Neuronal stem cell (in vitro differentiated cells): ENCODE measurements around the gene RASGEF1C.
"Not testable (repeated sequence)": the region's sequence is repeated elsewhere in the genome, so short reads cannot be mapped to it uniquely, and the experiment has no call there.

Source experiments
- DNase-seq: peaks from one replicate; pipeline ENCODE4 v3.0.0-alpha.2; 2013; ENCODE audit warnings: low spot score
- H2AFZ ChIP-seq: one replicate; pipeline ENCODE4 v1.6.1; 2013; ENCODE audit warnings: mild to moderate bottlenecking, low read length, inconsistent platforms
- H2AK5ac ChIP-seq: 2 replicates; pipeline ENCODE4 v1.6.1; 2013; ENCODE audit warnings: low read depth, mild to moderate bottlenecking, inconsistent platforms, low read length, moderate library complexity, mixed read lengths
- H2BK120ac ChIP-seq: 2 replicates; pipeline ENCODE4 v1.6.1; 2013; ENCODE audit warnings: low read depth, mild to moderate bottlenecking, inconsistent platforms, low read length, moderate library complexity, mixed read lengths
- H2BK12ac ChIP-seq: one replicate; pipeline ENCODE4 v1.6.1; 2013; ENCODE audit warnings: low read length, inconsistent platforms
- H2BK15ac ChIP-seq: 2 replicates; pipeline ENCODE4 v1.6.1; 2013; ENCODE audit warnings: mild to moderate bottlenecking, low read length, inconsistent platforms, mixed read lengths
- H2BK5ac ChIP-seq: one replicate; pipeline ENCODE4 v1.6.1; 2013; ENCODE audit warnings: inconsistent platforms, mild to moderate bottlenecking, low read length, moderate library complexity
- H3K14ac ChIP-seq: one replicate; pipeline ENCODE4 v1.6.1; 2013; ENCODE audit warnings: low read length, inconsistent platforms
- H3K18ac ChIP-seq: 2 replicates; pipeline ENCODE4 v1.6.1; 2013; ENCODE audit warnings: low read length, inconsistent platforms
- H3K23ac ChIP-seq: 2 replicates; pipeline ENCODE4 v1.6.1; 2013; ENCODE audit warnings: low read depth, mild to moderate bottlenecking, mixed read lengths, low read length, inconsistent platforms; ENCODE audit not compliant: poor library complexity
- H3K27ac ChIP-seq: replicated peaks from 3 replicates; pipeline ENCODE4 v1.5.1; 2013; ENCODE audit warnings: low read length, inconsistent platforms
- H3K27me3 ChIP-seq, 3 experiments: 2 replicates each; pipeline ENCODE4 v1.6.1; 2013; ENCODE audit warnings: low read length in 3 of 3, mild to moderate bottlenecking in 2 of 3, inconsistent platforms in 1 of 3, low read depth in 1 of 3, mixed read lengths in 1 of 3, moderate library complexity in 1 of 3; ENCODE audit not compliant: control insufficient read depth in 3 of 3, insufficient read depth in 3 of 3
- H3K36me3 ChIP-seq, 2 donors: replicated peaks in 1 of 2; 2 replicates each; pipeline ENCODE4 v1.6.1; 2013; ENCODE audit warnings: low read length in 2 of 2; ENCODE audit not compliant: control insufficient read depth in 2 of 2, insufficient read depth in 2 of 2
- H3K4ac ChIP-seq: 2 replicates; pipeline ENCODE4 v1.6.1; 2013; ENCODE audit warnings: inconsistent platforms, mild to moderate bottlenecking, low read length, moderate library complexity
- H3K4me1 ChIP-seq, 2 donors: 1 replicate in 1 of 2; 2 replicates in 1 of 2; pipeline ENCODE4 v1.6.1; 2013; ENCODE audit warnings: low read length in 2 of 2, low read depth in 1 of 2; ENCODE audit not compliant: control insufficient read depth in 2 of 2, insufficient read depth in 1 of 2
- H3K4me2 ChIP-seq: one replicate; pipeline ENCODE4 v1.6.1; 2013; ENCODE audit warnings: mild to moderate bottlenecking, low read length, inconsistent platforms; ENCODE audit not compliant: insufficient read depth, poor library complexity, severe bottlenecking
- H3K4me3 ChIP-seq, 2 donors: 2 replicates each; pipeline ENCODE4 v1.5.1; 2013; ENCODE audit warnings: low read length in 2 of 2, mild to moderate bottlenecking in 2 of 2, inconsistent platforms in 1 of 2, moderate library complexity in 1 of 2
- H3K79me1 ChIP-seq: one replicate; pipeline ENCODE4 v1.6.1; 2013; ENCODE audit warnings: low read depth, mild to moderate bottlenecking, inconsistent platforms, low read length, moderate library complexity
- H3K9ac ChIP-seq: one replicate; pipeline ENCODE4 v1.6.1; 2013; ENCODE audit warnings: mild to moderate bottlenecking, low read depth, low read length, inconsistent platforms; ENCODE audit not compliant: poor library complexity
- H3K9me3 ChIP-seq, 2 donors: replicated peaks in 1 of 2; 2 replicates each; pipeline versions ENCODE3 to v1.6.1; 2013; ENCODE audit warnings: low read length in 2 of 2, mild to moderate bottlenecking in 2 of 2, inconsistent platforms in 1 of 2, low read depth in 1 of 2, mixed read lengths in 1 of 2, moderate library complexity in 1 of 2; ENCODE audit not compliant: control insufficient read depth in 2 of 2, insufficient read depth in 1 of 2
- H4K8ac ChIP-seq: one replicate; pipeline ENCODE4 v1.6.1; 2013; ENCODE audit warnings: low read depth, mild to moderate bottlenecking, inconsistent platforms, low read length, moderate library complexity
- H4K91ac ChIP-seq: one replicate; pipeline ENCODE4 v1.6.1; 2013; ENCODE audit warnings: low read length, low read depth, mild to moderate bottlenecking, inconsistent platforms; ENCODE audit not compliant: poor library complexity
- WGBS, 2 donors: extraction: QIAGEN DNeasy Blood & Tissue Kit; methylation state at CpG; one replicate each; pipeline ENCODE4 v1.1.7; 2013; ENCODE audit warnings: missing lambda C conversion rate in 2 of 2, mixed read lengths in 1 of 2; ENCODE audit not compliant: insufficient read length in 2 of 2, insufficient replicate concordance in 1 of 2; ENCODE audit errors: extremely low coverage in 2 of 2; 5-methylcytosine and 5-hydroxymethylcytosine counted together

Gene RASGEF1C

DNA sequence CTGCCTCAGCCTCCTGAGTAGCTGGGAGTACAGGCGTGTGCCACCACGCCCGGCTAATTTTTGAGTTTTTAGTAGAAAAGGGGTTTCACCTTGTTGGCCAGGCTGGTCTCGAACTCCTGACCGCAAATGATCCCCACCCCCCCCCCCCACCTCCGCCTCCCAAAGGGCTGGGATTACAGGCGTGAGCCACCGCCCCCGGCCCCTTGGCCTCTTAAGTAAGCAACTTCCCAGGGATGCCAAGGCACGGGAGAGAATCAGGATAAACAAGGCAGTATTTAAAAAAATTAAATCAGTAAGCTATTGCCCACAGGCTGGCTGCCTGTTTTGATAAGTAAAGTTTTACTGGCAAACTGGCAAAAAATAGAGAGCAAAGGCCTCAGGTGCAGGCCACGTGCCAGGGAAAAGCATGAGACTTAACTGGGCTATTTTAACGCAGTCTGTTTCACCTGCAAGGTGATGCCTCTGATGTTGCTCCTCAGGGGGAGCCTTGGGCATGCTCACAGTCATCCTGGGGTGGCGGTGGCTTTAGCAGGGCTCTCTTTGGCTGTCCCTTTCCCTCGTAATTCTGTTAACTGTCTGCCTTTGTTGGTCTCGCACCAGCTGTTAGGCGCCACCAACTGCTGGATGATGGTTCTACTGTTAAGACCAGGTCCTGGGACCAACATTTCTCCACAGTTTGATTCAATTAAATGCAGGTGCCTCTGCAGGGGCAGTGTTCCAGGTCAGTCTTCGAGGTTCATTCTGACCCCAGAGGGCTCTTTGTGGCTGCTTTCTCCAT is 118.1 kb downstream of the RASGEF1C start:
- peaks cover 0 to 3% of the 10 kb centered on the region in 2 donors for H3K9me3 ChIP-seq
- WGBS, 2 donors, result no CpG with 5 or more reads among the region's 17 CpGs
- H3K36me3 ChIP-seq, result no peaks in the 10 kb centered on the region
- no peaks in the 10 kb centered on the region for H3K79me1 ChIP-seq
- H3K4me3 ChIP-seq, result no peak overlapping the region
- no peak overlapping the region for H3K4me2 ChIP-seq
- no peak overlapping the region for H4K8ac ChIP-seq
- H2BK12ac ChIP-seq, result no peak overlapping the region
- H3K27me3 ChIP-seq, result no peaks in the 10 kb centered on the region
- no peak overlapping the region for H3K4ac ChIP-seq
- no peak for DNase-seq
- no peak overlapping the region for H2AK5ac ChIP-seq
- no peak overlapping the region for H3K23ac ChIP-seq
- peaks cover 2 to 4% of the 10 kb centered on the region in 2 donors for H3K4me1 ChIP-seq
- H3K14ac ChIP-seq, result no peak overlapping the region
- H3K18ac ChIP-seq, result peak overlapping the region; percentile 53
- H3K9ac ChIP-seq, result no peak overlapping the region
- no peak overlapping the region for H2BK120ac ChIP-seq
- H2AFZ ChIP-seq, result peak overlapping the region; percentile 85
- no peak overlapping the region for H2BK15ac ChIP-seq
- H4K91ac ChIP-seq, result no peak overlapping the region
- no peak overlapping the region for H3K27ac ChIP-seq
- H2BK5ac ChIP-seq, result no peak overlapping the region

DNA sequence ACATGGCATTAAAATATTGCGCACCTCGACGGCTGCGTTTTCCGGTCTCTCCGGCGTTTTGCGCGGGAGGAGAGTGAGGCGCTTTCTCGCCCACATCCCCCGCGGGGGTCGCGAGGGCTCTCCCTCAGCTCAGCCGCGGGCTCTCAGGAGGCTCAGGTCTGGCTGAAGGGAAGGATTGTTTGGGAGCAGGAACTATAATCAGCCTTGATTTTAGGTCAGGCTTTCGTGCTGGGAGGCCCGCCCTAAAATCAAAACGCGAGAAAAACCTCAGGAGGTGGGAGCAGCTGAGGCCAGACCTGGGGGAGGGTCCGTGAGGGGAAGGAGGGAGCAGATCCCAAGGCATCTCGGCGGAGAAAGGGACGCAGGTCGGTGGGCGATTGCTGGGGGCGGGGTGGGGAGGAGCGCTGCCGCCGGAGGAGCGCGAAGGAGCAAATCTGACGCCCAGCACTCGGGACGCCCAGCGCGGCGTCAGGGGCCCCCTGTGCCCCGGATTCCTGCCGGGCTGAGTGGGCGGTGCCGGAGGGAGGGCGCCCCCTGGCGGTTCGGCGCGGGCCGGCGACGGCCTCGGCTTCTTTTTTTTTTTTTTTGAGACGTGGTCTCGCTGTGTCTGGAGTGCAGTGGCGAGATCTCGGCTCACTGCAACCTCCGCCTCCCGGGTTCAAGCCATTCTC is 118.8 kb downstream of the RASGEF1C start:
- Histone ChIP-seq H3K9me3 (peaks cover 0 to 3% of the 10 kb centered on the region in 2 donors), H3K27me3 (no peaks in the 10 kb centered on the region), H3K27ac (peak overlapping the region; percentile 85), H3K4ac (no peak overlapping the region), H2AK5ac (no peak overlapping the region), H3K4me2 (peak overlapping the region; percentile 38), H3K18ac (peak overlapping the region; percentile 58), H3K4me1 (peaks cover 7 to 10% of the 10 kb centered on the region in 2 donors), H3K36me3 (no peaks in the 10 kb centered on the region), H3K79me1 (no peaks in the 10 kb centered on the region), H2BK12ac (no peak overlapping the region), H3K9ac (peak overlapping the region; percentile 1), H3K23ac (peak overlapping the region; percentile 20), H2BK5ac (no peak overlapping the region), H2BK120ac (no peak overlapping the region), H4K8ac (no peak overlapping the region), H2AFZ (peak overlapping the region; percentile 86), H2BK15ac (no peak overlapping the region), H4K91ac (no peak overlapping the region), H3K4me3 (peak overlapping the region in 1 of 2 donors; percentile 56), H3K14ac (no peak overlapping the region)
- DNase-seq, result peak; percentile 88
- WGBS, 2 donors, result no CpG with 5 or more reads among the region's 58 CpGs

DNA sequence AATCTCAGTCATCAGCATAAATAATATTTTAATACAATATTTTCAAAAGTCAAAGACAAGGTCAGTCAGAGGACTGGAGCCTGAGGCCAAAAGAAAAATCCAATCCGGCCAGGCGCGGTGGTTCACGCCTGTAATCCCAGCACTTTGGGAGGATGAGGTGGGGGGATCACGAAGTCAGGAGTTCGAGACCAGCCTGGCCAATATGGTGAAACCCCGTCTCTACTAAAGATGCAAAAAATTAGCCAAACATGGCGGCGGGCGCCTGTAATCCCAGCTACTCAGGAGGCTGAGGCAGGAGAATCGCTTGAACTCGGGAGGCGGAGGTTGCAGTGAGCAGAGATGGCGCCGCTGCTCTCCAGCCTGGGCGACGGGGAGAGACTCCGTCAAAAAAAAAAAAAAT is 119.4 kb downstream of the RASGEF1C start:
- not testable (repeated sequence) for H2BK120ac ChIP-seq

DNA sequence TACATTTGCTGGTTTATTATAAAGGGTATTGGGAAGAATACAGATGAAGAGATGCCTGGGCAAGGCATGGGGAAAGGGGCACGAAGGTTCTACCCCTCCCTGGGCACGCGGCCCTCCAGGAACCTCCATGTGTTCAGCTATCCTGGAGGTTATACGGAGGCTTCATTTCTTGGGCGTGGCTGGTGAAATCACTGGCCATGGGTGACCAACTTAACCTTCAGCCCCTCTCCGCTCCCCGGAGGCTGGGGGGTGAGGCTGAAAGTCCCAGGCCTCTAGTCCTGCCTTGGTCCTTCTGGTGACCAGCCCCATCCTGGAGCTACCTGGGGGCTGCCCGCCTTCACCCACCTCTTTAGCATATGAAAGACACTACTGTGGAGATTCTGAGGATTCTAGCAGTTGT is 120.5 kb downstream of the RASGEF1C start:
- no peak overlapping the region for H4K91ac ChIP-seq
- H2BK120ac ChIP-seq, result no peak overlapping the region
- H3K9me3 ChIP-seq, result peaks cover 0 to 10% of the 10 kb centered on the region in 2 donors
- H3K4me3 ChIP-seq, result no peak overlapping the region
- no peaks in the 10 kb centered on the region for H3K27me3 ChIP-seq
- H3K4me1 ChIP-seq, result peaks cover 17 to 21% of the 10 kb centered on the region in 2 donors
- no peak overlapping the region for H3K9ac ChIP-seq
- no peak overlapping the region for H3K23ac ChIP-seq
- H3K14ac ChIP-seq, result no peak overlapping the region
- H2AFZ ChIP-seq, result no peak overlapping the region
- H2AK5ac ChIP-seq, result peak overlapping the region; percentile 62
- no peak overlapping the region for H4K8ac ChIP-seq
- H2BK12ac ChIP-seq, result no peak overlapping the region
- no peak overlapping the region for H2BK5ac ChIP-seq
- H3K27ac ChIP-seq, result no peak overlapping the region
- H3K36me3 ChIP-seq, result no peaks in the 10 kb centered on the region
- DNase-seq, result no peak
- peak overlapping the region; percentile 59 for H2BK15ac ChIP-seq
- H3K4me2 ChIP-seq, result no peak overlapping the region
- WGBS, 2 donors, result no CpG with 5 or more reads among the region's 8 CpGs
- no peak overlapping the region for H3K4ac ChIP-seq
- no peak overlapping the region for H3K18ac ChIP-seq
- H3K79me1 ChIP-seq, result no peaks in the 10 kb centered on the region

More for the DNA sequence above, 119.4 kb downstream of the RASGEF1C start:
- not testable (repeated sequence) for H3K36me3 ChIP-seq, DNase-seq, H2AK5ac ChIP-seq, H2AFZ ChIP-seq, H3K27me3 ChIP-seq, H3K4me3 ChIP-seq, H3K79me1 ChIP-seq, H3K23ac ChIP-seq, H2BK15ac ChIP-seq, H3K4ac ChIP-seq, H3K14ac ChIP-seq, H2BK12ac ChIP-seq, H3K18ac ChIP-seq, H2BK5ac ChIP-seq, H3K9ac ChIP-seq, H4K8ac ChIP-seq, H3K9me3 ChIP-seq, H4K91ac ChIP-seq
- H3K4me1 ChIP-seq, result peaks cover 11 to 16% of the 10 kb centered on the region in 2 donors
- peak overlapping the region; percentile 38 for H3K4me2 ChIP-seq
- H3K27ac ChIP-seq, result peak overlapping the region; percentile 85
- no CpG with 5 or more reads among the region's 18 CpGs for WGBS, 2 donors
